Osteoblast (primary cell): ENCODE measurements around the gene MAP3K5. TPM values are rescaled to one million over a fixed set of nuclear protein-coding genes. Genes with fewer than 3 reads are reported as not detected.

Source experiments
- DNase-seq: peaks from one replicate; pipeline ENCODE4 v3.0.0; 2011; ENCODE audit warnings: low spot score, mixed read lengths; ENCODE audit not compliant: insufficient read length; ENCODE audit errors: missing footprints
- H2AFZ ChIP-seq: 2 replicates; pipeline ENCODE4 v1.6.0; 2011; ENCODE audit warnings: mild to moderate bottlenecking, low read length
- H3K27ac ChIP-seq: 2 replicates; pipeline ENCODE4 v1.5.1; 2011; ENCODE audit warnings: mild to moderate bottlenecking, low read depth, low read length, moderate library complexity
- H3K27me3 ChIP-seq: 2 replicates; pipeline ENCODE4 v1.6.0; 2012; ENCODE audit warnings: mild to moderate bottlenecking, control low read depth, inconsistent platforms, low read length, moderate library complexity; ENCODE audit not compliant: insufficient read depth
- H3K36me3 ChIP-seq: 2 replicates; pipeline ENCODE4 v1.5.1; 2011; ENCODE audit warnings: mild to moderate bottlenecking, low read length, control low read depth, moderate library complexity; ENCODE audit not compliant: insufficient read depth
- H3K4me1 ChIP-seq: 2 replicates; pipeline ENCODE4 v1.5.1; 2011; ENCODE audit warnings: mild to moderate bottlenecking, low read length, control low read depth, moderate library complexity; ENCODE audit not compliant: insufficient read depth
- H3K4me2 ChIP-seq: 2 replicates; pipeline ENCODE4 v1.6.0; 2011; ENCODE audit warnings: mild to moderate bottlenecking, low read length; ENCODE audit not compliant: insufficient read depth
- H3K4me3 ChIP-seq: fragments of 200-600 bp; sonication (generic); 3 replicates; pipeline ENCODE4 v1.5.1; 2012; ENCODE audit warnings: mild to moderate bottlenecking, low read length, inconsistent platforms; ENCODE audit not compliant: insufficient read depth
- H3K79me2 ChIP-seq: 2 replicates; pipeline ENCODE4 v1.6.0; 2012; ENCODE audit warnings: mild to moderate bottlenecking, low read length, control low read depth, inconsistent platforms; ENCODE audit not compliant: insufficient read depth
- H3K9me3 ChIP-seq: 2 replicates; pipeline ENCODE4 v1.5.1; 2011; ENCODE audit warnings: low read depth, low read length, control low read depth
- H4K20me1 ChIP-seq: 2 replicates; pipeline ENCODE4 v1.6.0; 2012; ENCODE audit warnings: mild to moderate bottlenecking, low read length, control low read depth; ENCODE audit not compliant: insufficient read depth
- CTCF ChIP-seq: IDR thresholded peaks from 2 replicates; pipeline ENCODE4 v1.5.1; 2011; ENCODE audit warnings: mild to moderate bottlenecking, low read depth, low read length, moderate library complexity; ENCODE audit errors: extremely low read depth
- total RNA-seq: library from RNA; depleted of rRNA; stranded (reverse); fragments of >200 nt; gene quantifications from 2 replicates; pipeline ENCODE4 v1.2.3, GENCODE V29; 2012

MAP3K5 gene
- total RNA-seq, 1 donor = 8.3 TPM

- no peak for DNase-seq
- Histone ChIP-seq H3K9me3 (no peaks in the 10 kb centered on the region), H3K27me3 (no peaks in the 10 kb centered on the region), H3K4me2 (no peak overlapping the region), H4K20me1 (no peaks in the 10 kb centered on the region), H3K27ac (no peak overlapping the region), H3K36me3 (no peaks in the 10 kb centered on the region), H2AFZ (no peak overlapping the region), H3K79me2 (no peaks in the 10 kb centered on the region), H3K4me1 (no peaks in the 10 kb centered on the region), H3K4me3 (no peak overlapping the region)
- no peak for TF ChIP-seq CTCF
Measured at GRCh38 chr6:136656121-136656520, 136.2 kb downstream of the MAP3K5 start.

- Histone ChIP-seq H3K27me3 (no peaks in the 10 kb centered on the region), H3K79me2 (no peaks in the 10 kb centered on the region), H3K36me3 (no peaks in the 10 kb centered on the region), H2AFZ (no peak overlapping the region), H3K4me1 (no peaks in the 10 kb centered on the region), H3K4me3 (no peak overlapping the region), H3K4me2 (no peak overlapping the region), H4K20me1 (no peaks in the 10 kb centered on the region), H3K9me3 (no peaks in the 10 kb centered on the region), H3K27ac (no peak overlapping the region)
- DNase-seq = no peak
- TF ChIP-seq CTCF = no peak
Measured at GRCh38 chr6:136655239-136656014, 136.8 kb downstream of the MAP3K5 start.

GRCh38 chr6:136654086-136654485 lies 138.2 kb downstream of the MAP3K5 start:
- no peak overlapping the region for H3K27ac ChIP-seq
- no peaks in the 10 kb centered on the region for H4K20me1 ChIP-seq
- no peaks in the 10 kb centered on the region for H3K79me2 ChIP-seq
- no peak overlapping the region for H2AFZ ChIP-seq
- no peak overlapping the region for H3K4me3 ChIP-seq
- H3K36me3 ChIP-seq = no peaks in the 10 kb centered on the region
- TF ChIP-seq CTCF = no peak
- H3K27me3 ChIP-seq = no peaks in the 10 kb centered on the region
- DNase-seq = no peak
- H3K9me3 ChIP-seq = no peaks in the 10 kb centered on the region
- H3K4me2 ChIP-seq = no peak overlapping the region
- no peaks in the 10 kb centered on the region for H3K4me1 ChIP-seq

GRCh38 chr6:136652656-136653055 lies 139.6 kb downstream of the MAP3K5 start:
- Histone ChIP-seq H4K20me1 (no peaks in the 10 kb centered on the region), H3K27ac (no peak overlapping the region), H3K4me1 (peaks cover 3% of the 10 kb centered on the region), H3K36me3 (no peaks in the 10 kb centered on the region), H2AFZ (no peak overlapping the region), H3K4me3 (no peak overlapping the region), H3K79me2 (no peaks in the 10 kb centered on the region), H3K9me3 (no peaks in the 10 kb centered on the region), H3K4me2 (no peak overlapping the region), H3K27me3 (no peaks in the 10 kb centered on the region)
- DNase-seq = no peak
- TF ChIP-seq CTCF = no peak
